Activated CD8-positive, alpha-beta memory T cell treated with anti-CD3 and anti-CD28 coated beads, Interleukin-2, amount 50 U/mL, for 48 hours (primary cell): ENCODE data around the gene TPMT.
"Not testable (repeated sequence)": the region's sequence is repeated elsewhere in the genome, so short reads cannot be mapped to it uniquely, and the experiment has no call there.

Experiments used
- DNase-seq: peaks from one replicate; pipeline ENCODE4 v3.0.0-alpha.2; 2020

The TPMT gene

GRCh38 chr6:18155150-18155863, 430 bp upstream of the TPMT start, which contains the start of gene KDM1B:
Gene KDM1B (plus strand): TSS chr6:18155422. CDS start chr6:18159896, 4,474 bp downstream.
- peak; percentile 98 for DNase-seq

- no peak for DNase-seq
Measured at GRCh38 chr6:18153311-18153703, 1.6 kb downstream of the TPMT start.

DNA sequence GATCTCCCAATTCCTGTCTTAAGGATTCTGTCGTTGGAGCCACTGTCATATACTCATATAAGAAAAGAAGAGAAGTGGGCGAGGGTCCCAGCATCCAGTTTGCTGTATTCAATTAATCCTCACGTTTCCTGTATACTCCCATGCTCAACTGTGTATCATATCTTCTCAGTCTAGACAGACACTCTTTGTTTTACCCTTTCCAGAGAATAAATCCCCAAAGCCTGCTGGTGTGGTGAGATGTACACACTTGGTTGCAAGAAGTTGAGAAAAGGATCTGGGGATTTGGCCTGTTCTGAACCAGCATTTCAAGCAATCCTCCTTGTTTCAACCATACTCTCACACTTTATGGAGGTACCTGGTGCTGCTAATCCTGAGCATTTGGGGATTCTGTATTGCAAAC, 3.1 kb downstream of the TPMT start:
- no peak for DNase-seq

GRCh38 chr6:18151391-18151790, 3.5 kb downstream of the TPMT start:
- DNase-seq: not testable (repeated sequence)

GRCh38 chr6:18148304-18149025, 6.4 kb downstream of the TPMT start:
- DNase-seq: no peak

- no peak for DNase-seq
Measured at GRCh38 chr6:18147616-18148015, 7.3 kb downstream of the TPMT start.

DNA sequence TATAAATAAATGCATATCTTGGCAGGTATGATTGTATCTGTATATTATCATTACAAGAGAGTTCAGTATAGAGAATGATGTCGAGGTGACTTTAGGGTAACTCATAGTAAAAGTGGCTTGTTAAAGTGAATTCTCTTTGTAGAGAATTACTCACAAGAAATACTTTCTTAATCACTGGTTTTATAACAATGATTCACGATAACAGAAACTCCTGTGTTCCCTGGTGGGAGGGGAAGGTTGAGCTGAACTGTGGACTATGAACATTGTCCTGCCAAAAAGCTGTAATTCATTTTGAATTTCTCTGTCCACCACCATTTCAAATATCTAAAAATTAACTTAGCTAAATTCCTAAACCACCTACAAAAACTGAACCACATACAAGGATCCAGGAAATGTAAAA, 7.7 kb downstream of the TPMT start:
- DNase-seq: no peak

DNA sequence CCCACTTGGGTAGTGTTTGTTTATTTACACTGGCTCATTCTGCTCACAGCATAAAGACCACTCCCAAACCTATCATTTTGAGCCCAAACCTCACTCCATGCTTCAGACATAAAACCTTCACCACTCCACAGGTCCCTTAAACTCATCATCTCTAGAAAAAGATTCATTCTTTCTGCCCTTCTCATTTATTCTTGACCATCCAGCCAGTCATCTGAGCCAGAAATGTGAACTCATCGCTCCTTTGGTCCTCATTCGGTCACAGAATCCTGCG, 12.4 kb downstream of the TPMT start:
- no peak for DNase-seq

- no peak for DNase-seq
Measured at GRCh38 chr6:18141805-18142590, 12.9 kb downstream of the TPMT start.

- no peak for DNase-seq
Measured at GRCh38 chr6:18139935-18140621, 14.8 kb downstream of the TPMT start.

- DNase-seq: no peak
Measured at GRCh38 chr6:18138906-18139305, 16.0 kb downstream of the TPMT start.

GRCh38 chr6:18136260-18136659, 18.6 kb downstream of the TPMT start:
- DNase-seq: no peak

GRCh38 chr6:18135171-18135570, 19.7 kb downstream of the TPMT start:
- DNase-seq: no peak

- no peak for DNase-seq
Measured at GRCh38 chr6:18132346-18132745, 22.5 kb downstream of the TPMT start.

GRCh38 chr6:18126121-18126520, 28.8 kb downstream of the TPMT start:
- DNase-seq: no peak

DNA sequence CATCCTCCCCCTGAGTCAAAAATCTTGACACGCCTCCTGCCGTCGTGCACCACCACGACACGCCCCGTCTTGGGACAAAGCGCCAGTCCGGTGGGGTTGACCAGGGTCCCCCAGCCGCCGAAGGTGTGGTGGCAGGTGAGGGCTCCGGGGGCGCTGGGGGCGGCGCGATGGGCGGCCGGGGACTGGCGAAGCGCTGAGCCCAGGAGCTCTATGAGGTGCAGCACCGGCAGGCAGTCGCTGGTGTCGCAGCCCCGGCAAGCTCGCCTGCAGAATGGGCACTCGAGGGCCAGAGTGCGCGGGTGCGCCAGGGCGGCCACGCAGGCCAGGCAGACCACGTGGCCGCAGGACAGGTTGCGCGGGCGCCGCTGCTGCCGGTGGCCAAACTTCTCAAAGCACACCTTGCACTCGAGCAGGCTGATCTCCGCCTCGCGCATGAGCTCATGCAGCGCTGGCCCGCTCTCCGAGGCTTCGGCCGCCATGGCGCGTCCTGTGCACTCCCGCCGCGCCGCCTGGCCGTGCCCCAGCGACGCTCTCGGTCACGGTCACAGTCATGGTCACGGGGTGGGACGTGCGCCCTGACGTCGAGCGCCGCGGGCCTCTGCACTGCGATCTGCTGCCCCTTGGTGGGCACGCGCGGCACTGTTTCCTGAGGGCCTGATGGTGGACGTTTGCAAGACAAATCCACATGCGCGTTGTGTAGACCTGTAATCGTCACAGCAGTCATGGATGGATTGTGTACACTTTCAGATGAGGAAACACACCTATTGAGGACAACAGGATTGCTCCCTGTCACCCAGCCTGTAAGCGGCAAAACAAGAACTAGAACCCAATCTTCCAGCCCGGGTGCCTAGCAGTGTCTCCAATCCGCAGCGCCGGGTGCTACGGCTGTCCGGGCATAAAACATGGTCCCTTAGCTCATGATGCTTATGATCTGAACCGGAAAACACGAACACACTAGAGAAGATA, 32.5 kb downstream of the TPMT start, which contains the start of gene NHLRC1:
TSS of gene NHLRC1 (minus strand) at position 550 of the 966 bp plus-strand sequence. CDS start at position 479, 71 bp downstream.
- DNase-seq: peak; percentile 87

DNA sequence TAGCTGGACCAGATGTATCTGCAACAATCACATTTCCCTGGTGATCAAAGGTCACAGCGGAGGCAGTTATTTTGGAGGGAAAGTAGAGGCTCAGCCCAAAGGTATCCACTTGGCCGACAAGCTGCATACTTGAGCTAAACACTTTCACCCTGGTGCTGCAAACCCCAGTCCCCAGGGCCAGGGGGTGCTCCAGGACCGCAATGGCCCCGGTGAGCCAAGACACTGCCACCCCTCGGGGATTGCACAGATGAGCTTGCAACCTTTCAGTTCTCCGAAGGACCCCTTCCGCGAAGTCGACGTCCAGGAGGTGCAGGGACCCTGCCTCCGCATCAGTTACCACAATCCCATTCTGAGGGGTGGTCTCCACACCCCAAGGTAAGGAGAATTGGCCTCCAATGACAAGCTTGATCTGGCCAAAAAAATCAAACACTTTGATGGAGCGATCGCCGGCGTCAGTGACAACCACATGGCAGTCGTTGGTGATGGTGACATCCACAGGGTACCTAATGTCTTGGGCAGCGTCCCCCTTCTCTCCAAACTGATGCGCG, 33.2 kb downstream of the TPMT start:
- no peak for DNase-seq

- DNase-seq: no peak
Measured at GRCh38 chr6:18119236-18119635, 35.6 kb downstream of the TPMT start.

- DNase-seq: no peak
Measured at GRCh38 chr6:18118330-18118729, 36.5 kb downstream of the TPMT start.

DNA sequence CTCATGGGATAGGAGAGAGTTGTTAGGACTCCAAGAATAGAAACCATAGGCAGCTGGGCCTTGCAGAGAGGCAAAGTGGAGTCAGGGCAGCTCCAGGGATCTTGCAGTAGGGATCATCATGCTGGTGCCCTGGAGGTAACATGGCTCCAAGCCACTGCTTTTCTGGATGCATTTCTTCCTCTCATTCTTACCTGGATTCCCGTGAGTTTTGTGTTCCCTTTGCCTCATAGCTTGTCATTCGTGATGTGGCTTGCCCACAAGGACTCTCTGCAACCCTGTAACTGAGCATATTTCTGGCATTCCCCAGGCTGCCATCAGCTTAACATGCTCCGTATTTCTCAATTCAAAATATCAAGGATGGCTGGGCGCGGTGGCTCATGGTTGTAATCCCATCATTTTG, 37.7 kb downstream of the TPMT start:
- DNase-seq: no peak

- DNase-seq: no peak
Measured at GRCh38 chr6:18115356-18115755, 39.5 kb downstream of the TPMT start.

GRCh38 chr6:18110162-18110561, 44.7 kb downstream of the TPMT start:
- no peak for DNase-seq
